Measurements from ENCODE around the gene GNAT1. TPM values are rescaled to one million over a fixed set of nuclear protein-coding genes. Genes with fewer than 3 reads are reported as not detected.

GNAT1 gene
- polyA plus RNA-seq, 1 experiment, result not detected

GRCh38 chr3:50172626-50173220, 18.7 kb upstream of the GNAT1 start:
- CTCF ChIA-PET, result interaction anchor here (0.9 to 1.2 kb wide), 3 partner anchors 20 to 53 kb away, joined by 3 read pairs; no protein-coding TSS in a partner anchor
- POLR2A ChIA-PET, result no interaction called here
- no peak for TF ChIP-seq CTCF (IDR thresholded peaks at IDR 0.05; ENCODE audit: low read depth, low read length)
- H3K4me3 ChIP-seq (ENCODE audit: low read depth, low read length), result no peak overlapping the region
- H3K27ac ChIP-seq (ENCODE audit: low read depth, low read length), result no peak overlapping the region
- H3K27me3 ChIP-seq (ENCODE audit: control insufficient read depth, insufficient read depth, low read length), result no peaks in the 10 kb centered on the region
- no peaks in the 10 kb centered on the region; the same call in 1 of the 2 replicates for H3K9me3 ChIP-seq (ENCODE audit: control insufficient read depth, insufficient read depth, low read length)
- DNase-seq (ENCODE audit: low read depth, low spot score), result no peak

- ChIA-PET POLR2A (no interaction called here), CTCF (interaction anchor here (0.6 to 1.0 kb wide), 2 partner anchors 18 to 74 kb away, joined by 3 read pairs; no protein-coding TSS in a partner anchor)
- no peak overlapping the region for H3K27ac ChIP-seq (ENCODE audit: low read depth, low read length)
- H3K9me3 ChIP-seq (ENCODE audit: control insufficient read depth, insufficient read depth, low read length), result no peaks in the 10 kb centered on the region; the same call in 1 of the 2 replicates
- no peak for TF ChIP-seq CTCF (IDR thresholded peaks at IDR 0.05; ENCODE audit: low read depth, low read length)
- H3K27me3 ChIP-seq (ENCODE audit: control insufficient read depth, insufficient read depth, low read length), result no peaks in the 10 kb centered on the region
- no peak for DNase-seq (ENCODE audit: low read depth, low spot score)
- H3K4me3 ChIP-seq (ENCODE audit: low read depth, low read length), result no peak overlapping the region
These were observed 17.5 kb upstream of the GNAT1 start for GRCh38 chr3:50173685-50174516.

GRCh38 chr3:50174517-50174895, 16.9 kb upstream of the GNAT1 start:
- POLR2A ChIA-PET, result no interaction called here

GRCh38 chr3:50174947-50175524, 16.4 kb upstream of the GNAT1 start:
- H3K27me3 ChIP-seq (ENCODE audit: control insufficient read depth, insufficient read depth, low read length), result no peaks in the 10 kb centered on the region
- no peak for TF ChIP-seq CTCF (IDR thresholded peaks at IDR 0.05; ENCODE audit: low read depth, low read length)
- no peak overlapping the region for H3K4me3 ChIP-seq (ENCODE audit: low read depth, low read length)
- no peaks in the 10 kb centered on the region; the same call in 1 of the 2 replicates for H3K9me3 ChIP-seq (ENCODE audit: control insufficient read depth, insufficient read depth, low read length)
- H3K27ac ChIP-seq (ENCODE audit: low read depth, low read length), result no peak overlapping the region
- ChIA-PET POLR2A (no interaction called here), CTCF (no interaction called here)
- DNase-seq (ENCODE audit: low read depth, low spot score), result no peak

More at GRCh38 chr3:50174517-50174895, 16.9 kb upstream of the GNAT1 start:
- Histone ChIP-seq H3K27me3 (ENCODE audit: control insufficient read depth, insufficient read depth, low read length) (no peaks in the 10 kb centered on the region), H3K9me3 (ENCODE audit: control insufficient read depth, insufficient read depth, low read length) (no peaks in the 10 kb centered on the region; the same call in 1 of the 2 replicates), H3K27ac (ENCODE audit: low read depth, low read length) (no peak overlapping the region), H3K4me3 (ENCODE audit: low read depth, low read length) (no peak overlapping the region)
- CTCF ChIA-PET, result interaction anchor here (0.6 kb wide), 1 partner anchor 75 kb away, joined by 3 read pairs; no protein-coding TSS in a partner anchor
- no peak for DNase-seq (ENCODE audit: low read depth, low spot score)
- no peak for TF ChIP-seq CTCF (IDR thresholded peaks at IDR 0.05; ENCODE audit: low read depth, low read length)
